ENCODE data around the gene PRICKLE1.

Gene PRICKLE1

DNA sequence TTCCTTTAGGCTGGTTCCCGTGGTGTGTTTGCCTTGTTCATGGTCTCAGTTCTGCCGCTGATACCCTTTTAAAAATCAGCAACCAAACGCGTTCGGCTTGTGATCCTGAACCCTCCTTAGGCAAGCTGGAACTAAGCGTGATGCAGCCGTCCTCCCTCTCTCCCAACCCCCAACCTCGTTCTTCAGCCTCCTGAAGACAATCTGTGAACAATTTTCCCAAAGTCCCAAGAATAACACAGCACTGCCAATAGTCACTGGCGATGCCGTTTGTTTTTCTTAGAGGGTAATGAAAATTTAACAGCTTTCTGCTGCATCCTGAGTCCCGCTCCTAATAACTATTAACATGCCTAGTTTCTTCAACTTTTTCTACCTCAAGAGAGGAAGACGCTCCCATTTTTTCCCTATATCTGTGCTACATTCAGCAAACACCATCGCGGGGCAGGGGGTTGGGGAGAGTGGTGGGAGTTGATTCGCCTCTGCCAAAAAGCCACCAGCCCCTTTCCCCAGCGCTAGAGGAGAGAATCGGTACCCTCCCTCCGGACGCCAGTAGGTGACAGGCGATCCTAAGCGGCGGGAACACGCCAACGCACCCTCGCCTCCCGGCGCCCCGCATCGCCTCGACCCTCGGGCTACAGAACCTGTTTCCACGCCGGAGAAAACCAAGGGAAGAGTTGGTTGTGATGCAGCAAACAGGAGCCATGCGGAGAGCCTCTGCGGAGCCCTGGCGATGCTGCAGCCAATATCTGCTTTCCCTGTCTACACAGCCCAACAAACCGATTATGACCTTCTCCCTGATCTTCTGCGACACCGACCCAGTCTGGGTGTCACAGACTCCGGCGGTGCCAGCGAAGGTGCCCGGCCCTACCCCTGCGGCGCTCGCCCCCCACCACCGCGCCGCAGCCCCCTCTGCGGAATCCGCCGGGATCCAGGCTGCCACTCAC is 752 bp downstream of the PRICKLE1 start:
- peak; percentile 7 for DNase-seq (ENCODE audit: low spot score)

DNA sequence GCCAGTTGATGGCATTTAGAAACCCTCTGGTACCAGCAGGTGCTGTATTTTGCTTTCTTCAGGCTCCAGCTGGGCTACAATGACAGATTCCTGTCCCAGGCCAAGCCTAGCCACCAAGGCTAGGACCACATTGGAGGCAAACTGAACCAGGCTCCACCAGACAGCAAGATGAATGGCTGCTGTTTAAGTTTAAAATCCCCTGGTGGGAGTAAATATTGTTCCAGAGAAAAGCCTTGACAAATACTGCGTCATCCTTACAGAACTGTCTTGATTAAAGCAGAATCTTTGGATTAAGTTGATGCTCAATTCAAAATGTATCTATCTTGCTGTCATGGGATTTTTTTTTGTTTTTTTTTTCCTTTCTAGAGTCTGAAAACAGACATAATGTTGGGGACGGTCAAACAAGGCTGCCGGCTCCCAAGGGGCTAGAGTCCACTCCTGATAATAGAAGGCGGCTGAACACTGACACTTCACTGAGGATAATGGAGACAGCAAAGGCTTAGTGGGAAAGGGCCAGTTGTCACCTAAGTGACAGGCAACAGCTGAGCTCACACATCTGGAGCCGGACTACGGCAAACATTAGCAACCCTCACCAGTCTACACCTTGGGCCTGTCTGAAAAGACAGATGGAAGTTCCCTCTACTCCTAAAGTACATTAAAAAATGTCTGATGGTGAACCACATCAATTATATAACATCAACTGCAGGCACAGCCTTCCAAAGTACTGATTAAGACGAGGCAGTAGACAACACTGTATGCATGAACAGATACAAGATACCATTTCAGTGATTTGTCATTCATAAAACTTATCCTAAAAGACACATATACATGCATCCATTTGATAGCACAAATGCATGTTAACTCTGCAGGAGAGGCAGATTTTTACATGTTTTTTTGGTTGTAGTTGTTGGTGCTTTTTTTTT is 1.7 kb downstream of the PRICKLE1 start:
- DNase-seq (ENCODE audit: low spot score), result no peak

- DNase-seq (ENCODE audit: low spot score), result no peak
Observed at GRCh38 chr12:42586268-42586667, 3.3 kb downstream of the PRICKLE1 start.

- DNase-seq (ENCODE audit: low spot score), result no peak
Observed at GRCh38 chr12:42585841-42586216, 3.7 kb downstream of the PRICKLE1 start.

DNA sequence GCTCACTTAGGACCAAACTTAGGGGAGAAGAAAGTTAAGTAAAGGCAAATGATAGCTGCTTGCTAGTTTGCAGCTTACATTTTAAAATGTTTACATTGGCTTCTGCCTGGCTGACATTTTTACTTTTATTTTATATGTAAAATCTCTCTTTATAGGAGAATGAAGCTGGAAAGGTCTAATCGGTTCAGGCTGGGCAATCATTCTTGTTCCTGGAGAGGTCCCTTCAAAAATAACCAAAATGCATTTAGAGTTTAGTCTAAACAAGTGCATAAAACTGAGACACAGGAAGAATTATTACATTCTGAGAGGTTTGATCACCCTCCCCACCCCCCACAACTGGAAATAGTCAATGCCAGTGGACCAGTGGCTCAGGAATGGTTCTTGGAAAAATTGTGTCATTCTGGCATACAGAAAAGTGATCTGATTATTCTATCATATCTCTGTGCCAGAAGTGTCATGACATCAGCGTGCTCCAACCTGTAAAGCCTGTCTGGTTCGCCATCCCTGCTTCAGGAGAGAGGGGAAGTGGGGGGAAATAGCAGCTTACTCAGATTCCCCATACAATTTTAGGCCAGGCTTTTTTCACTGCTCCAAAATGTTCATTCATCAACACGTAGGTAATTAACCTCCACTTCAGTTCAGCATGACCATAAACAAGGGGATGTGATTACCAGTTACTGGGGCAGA is 4.2 kb downstream of the PRICKLE1 start:
- no peak for DNase-seq (ENCODE audit: low spot score)

DNA sequence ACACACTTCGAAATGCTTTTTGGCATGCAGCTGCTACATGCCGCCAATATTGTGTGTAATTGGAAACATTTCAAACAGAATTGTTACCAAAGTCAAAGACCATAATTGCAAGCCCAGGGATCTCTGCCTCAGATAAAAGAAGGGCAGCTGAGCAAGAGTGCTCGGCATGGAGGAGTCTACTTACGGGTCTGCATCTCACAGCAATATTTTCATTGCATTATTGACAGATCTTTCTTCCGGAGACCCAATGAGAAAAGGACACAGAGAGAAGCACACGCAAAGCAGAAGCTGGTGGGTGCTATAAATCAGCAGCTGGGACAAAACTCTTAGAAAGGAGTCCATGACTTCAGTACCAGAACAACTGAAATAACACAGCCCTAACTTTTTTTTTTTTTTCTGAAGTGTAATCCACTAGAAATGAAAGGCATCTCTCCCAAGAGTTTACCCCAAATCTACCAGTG is 4.9 kb downstream of the PRICKLE1 start:
- no peak for DNase-seq (ENCODE audit: low spot score)

DNA sequence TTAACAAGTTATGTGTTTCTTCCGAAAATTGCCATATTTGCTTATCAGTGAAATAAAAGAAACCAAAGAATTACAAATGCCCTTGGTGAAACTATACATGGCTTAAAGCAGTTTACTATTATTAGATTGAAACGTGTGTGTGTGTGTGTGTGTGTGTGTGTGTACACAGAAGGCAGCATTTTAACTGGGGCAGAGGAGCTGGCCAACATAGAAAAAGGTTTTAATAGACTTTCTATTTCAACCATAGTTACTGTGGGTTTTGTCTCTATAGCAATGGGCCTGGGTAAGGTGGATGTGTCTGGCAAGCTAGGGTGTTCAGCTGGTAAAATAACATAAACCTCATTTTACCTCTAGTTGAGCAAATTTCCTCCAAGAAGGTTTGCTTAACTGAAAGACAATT is 6.5 kb downstream of the PRICKLE1 start:
- no peak for DNase-seq (ENCODE audit: low spot score)

DNA sequence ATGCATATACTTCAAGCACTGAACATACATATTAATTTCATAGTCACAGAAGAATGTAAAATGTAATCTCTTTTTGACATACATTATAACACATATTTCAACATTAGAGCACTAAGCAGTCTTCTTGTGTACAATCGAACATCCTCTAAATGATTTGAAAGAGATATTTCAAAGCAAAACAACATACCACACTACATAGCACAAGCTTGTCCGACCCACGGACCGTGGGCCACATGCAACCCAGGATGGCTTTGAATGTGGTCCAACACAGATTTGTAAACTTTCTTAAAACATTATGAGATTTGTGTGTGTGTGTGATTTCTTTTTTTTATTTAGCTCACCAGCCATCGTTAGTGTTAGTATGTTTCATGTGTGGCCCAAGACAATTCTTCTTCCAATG is 7.0 kb downstream of the PRICKLE1 start:
- no peak for DNase-seq (ENCODE audit: low spot score)

- DNase-seq (ENCODE audit: low spot score), result no peak
Observed at GRCh38 chr12:42582050-42582449, 7.5 kb downstream of the PRICKLE1 start.

GRCh38 chr12:42576374-42576773 is 13.2 kb downstream of the PRICKLE1 start:
- DNase-seq (ENCODE audit: low spot score), result no peak

- DNase-seq (ENCODE audit: low spot score), result no peak
Observed at GRCh38 chr12:42575717-42576116, 13.8 kb downstream of the PRICKLE1 start.

DNA sequence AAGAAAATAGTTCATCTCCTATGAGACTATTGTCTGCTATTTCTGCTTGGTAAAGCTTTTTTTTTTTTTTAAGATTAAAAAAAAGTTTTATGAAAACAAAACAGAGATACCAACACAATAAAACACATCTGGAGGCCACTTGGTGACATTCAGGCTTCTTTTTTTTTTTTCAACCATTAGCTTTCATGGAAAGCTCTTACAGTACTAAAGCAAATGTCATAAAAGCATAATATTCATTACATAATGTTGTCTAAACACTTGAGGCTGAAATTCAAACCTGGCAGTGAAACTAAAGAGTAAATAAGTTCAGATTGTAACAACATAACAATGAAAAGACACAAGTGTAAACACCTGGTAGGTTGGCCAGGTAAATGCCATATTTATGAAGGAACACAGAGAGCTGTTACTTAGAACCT is 14.7 kb downstream of the PRICKLE1 start:
- no peak for DNase-seq (ENCODE audit: low spot score)

DNA sequence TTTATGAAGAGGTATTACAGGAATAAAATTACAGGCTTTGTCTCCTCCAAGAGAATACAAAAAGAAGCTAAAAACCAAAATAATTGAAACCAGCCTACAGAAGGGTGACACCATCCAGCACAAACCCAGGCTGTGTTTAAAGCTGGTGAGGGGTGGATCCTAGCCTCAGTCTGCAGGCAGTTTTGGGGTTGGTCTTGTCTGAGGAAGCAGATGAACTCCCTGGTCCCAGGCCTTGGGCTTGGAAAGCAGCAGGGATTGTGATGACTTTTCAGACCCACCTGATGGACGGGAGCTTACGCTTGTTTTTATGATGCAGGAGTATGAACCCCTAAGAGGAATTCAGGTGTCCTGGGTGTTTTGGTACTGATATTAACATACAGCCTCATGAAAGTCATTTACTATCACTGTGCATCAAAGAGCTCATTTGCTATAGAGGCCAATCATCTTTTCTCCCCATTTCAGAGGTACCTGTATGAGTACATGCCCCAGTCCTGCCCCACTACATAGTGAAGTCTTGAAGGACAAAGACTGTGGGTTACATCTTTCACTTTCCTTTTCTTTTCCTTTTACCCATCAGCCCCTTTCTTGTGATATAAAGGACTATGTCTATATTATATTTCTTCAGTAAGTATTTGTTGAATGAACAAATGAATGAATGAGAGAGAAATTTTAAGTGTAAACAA is 18.1 kb downstream of the PRICKLE1 start:
- DNase-seq (ENCODE audit: low spot score), result no peak

- DNase-seq (ENCODE audit: low spot score), result no peak
Observed at GRCh38 chr12:42570076-42570475, 19.5 kb downstream of the PRICKLE1 start.

DNA sequence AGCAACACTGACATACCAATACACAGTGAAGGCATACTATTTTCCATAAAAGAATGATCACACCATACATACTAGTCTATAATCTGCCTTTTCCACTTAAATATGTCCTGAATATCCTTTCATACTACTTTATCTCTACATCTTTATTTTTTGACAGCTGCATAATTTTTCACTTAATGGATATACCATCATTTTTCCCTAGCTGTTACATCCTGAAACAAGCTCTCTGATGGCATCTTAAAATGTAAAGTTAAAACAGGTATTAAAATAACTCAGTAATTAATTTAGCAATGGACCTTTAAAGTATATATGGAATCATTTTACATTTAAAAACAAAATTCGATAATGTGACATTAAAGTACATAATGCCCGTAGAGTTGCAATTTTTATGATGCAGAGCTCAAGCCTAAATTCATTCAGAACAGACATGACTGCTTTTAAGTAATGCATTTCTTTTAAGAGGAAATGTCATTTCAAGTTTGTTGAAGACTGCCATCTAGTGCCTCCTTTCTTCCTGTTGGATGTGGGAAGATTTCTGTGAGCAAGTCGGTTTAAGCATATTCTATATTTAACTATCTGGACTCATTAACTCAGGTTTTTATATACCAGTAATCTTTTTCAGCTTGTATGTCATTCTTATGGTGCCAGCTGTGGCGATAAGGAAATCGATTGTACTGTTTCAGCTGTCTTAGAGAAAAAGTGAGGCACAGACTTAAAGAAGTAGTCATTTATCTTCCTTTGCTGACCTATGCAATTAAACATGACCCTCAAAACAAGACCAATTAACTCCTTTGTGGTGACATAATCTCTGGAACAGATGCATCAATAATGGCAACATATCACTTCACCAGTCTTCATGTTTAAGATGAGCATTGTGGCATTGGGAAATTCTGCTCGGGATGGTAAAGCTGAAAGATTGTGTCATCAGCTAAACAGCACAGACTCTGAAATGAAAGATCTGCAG is 20.3 kb downstream of the PRICKLE1 start:
- peak; percentile 3 for DNase-seq (ENCODE audit: low spot score)

DNA sequence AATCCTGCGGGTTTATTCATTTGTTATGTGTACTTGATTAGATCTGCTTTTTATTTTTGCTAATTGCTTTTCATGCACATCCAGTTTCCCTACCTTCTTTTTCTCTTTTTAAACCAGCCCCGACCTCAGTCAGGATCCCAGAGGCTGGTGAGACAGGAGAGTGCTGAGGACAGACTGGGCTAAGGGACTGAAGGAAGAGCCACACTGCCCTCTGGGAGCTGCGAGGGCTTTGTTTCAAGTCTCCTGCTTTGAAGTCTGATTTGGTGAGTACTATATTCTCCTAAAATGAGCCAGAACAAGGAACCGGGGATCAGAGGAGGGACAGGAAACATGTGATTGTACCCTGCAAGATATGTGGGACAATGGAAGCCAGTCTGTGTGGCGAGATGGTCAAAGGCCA is 23.9 kb downstream of the PRICKLE1 start:
- no peak for DNase-seq (ENCODE audit: low spot score)

GRCh38 chr12:42564996-42565395 is 24.6 kb downstream of the PRICKLE1 start:
- no peak for DNase-seq (ENCODE audit: low spot score)

- no peak for DNase-seq (ENCODE audit: low spot score)
Observed at GRCh38 chr12:42564556-42564955, 25.0 kb downstream of the PRICKLE1 start.

DNA sequence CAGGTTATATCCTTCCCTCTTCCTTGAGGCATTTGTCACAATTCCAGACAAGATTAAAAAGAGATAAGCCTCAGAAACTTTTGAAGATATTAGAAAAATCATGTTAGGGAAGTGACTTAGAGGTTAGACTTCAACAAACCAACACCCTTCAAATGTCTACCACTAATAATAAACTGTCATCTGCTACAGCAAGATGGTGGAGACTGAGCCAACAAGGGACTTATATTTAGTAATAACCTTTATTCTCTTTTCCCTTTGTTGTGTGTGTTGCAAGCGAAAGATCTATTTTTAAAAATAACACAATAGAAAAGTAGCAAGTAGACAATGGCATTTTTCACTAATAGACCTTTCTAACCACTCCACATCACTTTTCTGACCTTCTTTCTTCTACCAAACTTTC is 28.6 kb downstream of the PRICKLE1 start:
- DNase-seq (ENCODE audit: low spot score), result no peak

DNA sequence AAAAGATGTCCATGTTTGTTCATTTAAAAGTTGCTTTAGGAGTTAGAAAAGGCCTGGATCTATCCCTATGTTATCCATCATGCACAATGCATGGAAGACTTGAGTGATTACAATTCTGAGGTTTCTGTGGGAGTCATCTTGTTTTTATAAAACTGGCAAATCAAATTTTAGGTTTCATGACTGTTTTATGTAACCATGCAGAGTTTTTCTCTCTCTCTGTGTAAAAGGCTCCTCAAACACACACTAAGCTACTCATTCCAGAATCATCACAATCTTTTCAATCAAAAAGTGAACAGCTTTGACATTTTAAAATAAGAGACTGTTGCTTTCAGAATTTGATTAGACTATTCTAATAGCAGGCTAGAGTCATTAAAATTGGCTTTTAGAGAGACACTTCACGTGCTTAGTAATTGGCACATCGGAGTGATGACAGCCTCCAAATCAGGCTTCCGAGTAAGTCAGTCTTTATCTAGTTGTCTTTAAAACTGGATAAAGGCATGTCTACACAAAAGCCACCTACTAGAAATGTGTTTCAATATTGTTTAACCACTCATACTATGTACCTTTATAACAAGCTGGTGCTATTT is 31.9 kb downstream of the PRICKLE1 start:
- DNase-seq (ENCODE audit: low spot score), result no peak

Data from germinal center (tissue), 1 donor.